Dendritic cell treated with granulocyte-macrophage colony-stimulating factor and Interleukin-4, amounts not matched to agents 40 ng/mL and 50 ng/mL, for 4 days (primary cell): ENCODE measurements around the gene CD151.

Experiments used
- H3K27ac Mint-ChIP-seq: one replicate; pipeline ENCODE4 v1.8.0; 2022; ENCODE audit warnings: mild to moderate bottlenecking, mixed read lengths
- H3K27me3 Mint-ChIP-seq: one replicate; pipeline ENCODE4 v1.8.0; 2022; ENCODE audit warnings: mild to moderate bottlenecking, mixed read lengths
- H3K36me3 Mint-ChIP-seq: one replicate; pipeline ENCODE4 v1.8.0; 2022; ENCODE audit warnings: low read depth, mixed read lengths
- H3K4me1 Mint-ChIP-seq: one replicate; pipeline ENCODE4 v1.8.0; 2022; ENCODE audit warnings: low read depth, mixed read lengths
- H3K4me3 Mint-ChIP-seq: one replicate; pipeline ENCODE4 v1.8.0; 2022; ENCODE audit warnings: mild to moderate bottlenecking, moderate library complexity, mixed read lengths
- H3K9me3 Mint-ChIP-seq: one replicate; pipeline ENCODE4 v1.8.0; 2022; ENCODE audit warnings: mixed read lengths
- intact Hi-C: fragments of 100-400 bp; cut with micrococcal nuclease; formaldehyde crosslinking; loops from one replicate; pipeline ENCODE4 v1.15.0; 2022

Gene CD151

DNA sequence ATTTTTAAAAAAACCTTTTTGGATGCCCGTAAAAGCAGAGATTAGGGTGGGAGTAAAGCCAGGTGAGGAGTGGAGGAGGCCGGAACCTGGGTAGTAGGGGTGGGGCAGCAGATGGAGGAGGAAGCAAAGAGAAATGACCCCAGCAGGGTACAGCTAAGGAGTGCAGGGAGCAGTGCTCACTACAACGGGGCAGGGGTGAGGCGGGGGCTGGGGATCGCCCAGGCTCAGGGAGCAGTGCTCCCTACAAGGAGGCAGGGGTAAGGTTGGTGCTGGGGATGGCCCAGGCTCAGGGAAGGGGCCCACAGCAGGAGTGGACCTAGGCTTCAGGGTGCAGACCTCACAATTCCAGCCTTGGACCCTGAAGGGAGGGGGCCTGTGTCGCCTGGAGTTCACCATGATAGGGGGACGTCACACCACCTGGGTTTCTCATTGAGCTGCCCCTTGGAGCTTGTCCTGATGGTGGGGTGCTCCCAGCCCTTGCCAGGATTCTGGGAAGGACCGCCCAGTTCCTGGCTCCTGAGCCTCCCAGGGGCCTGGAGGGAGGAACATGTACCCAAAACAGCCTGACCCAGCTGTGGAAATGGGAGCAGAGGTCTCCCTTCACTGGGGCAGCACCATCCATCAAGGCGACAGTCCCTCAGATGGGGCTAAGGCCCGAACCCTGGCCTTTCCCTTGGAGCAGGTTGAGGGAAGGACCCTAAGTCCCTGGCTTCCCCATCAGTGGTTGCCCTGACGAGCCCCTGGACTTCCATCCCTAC, 16.9 kb upstream of the CD151 start:
- Mint-ChIP-seq H3K4me1 (peaks cover 29% of the 10 kb centered on the region), H3K27me3 (peaks cover 6% of the 10 kb centered on the region), H3K27ac (no peak overlapping the region), H3K9me3 (no peaks in the 10 kb centered on the region), H3K4me3 (no peak overlapping the region), H3K36me3 (peaks cover 53% of the 10 kb centered on the region)
- intact Hi-C loops: no loop called here

DNA sequence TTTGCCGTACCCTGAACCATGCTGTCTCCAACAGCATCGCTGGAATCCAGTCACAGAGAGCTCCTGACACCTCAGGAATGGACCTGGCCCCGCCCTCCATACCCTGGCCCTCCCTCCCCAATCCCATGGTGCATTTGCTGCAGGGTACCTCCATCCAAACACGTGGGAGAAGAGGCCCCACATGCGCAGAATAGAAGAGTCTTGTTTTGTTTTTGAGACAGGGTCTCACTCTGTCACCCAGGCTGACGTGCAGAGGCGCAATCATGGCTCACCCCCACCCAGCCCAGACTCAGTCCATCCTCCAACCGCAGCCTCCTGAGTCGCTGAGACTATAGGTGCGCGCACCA, 16.3 kb upstream of the CD151 start:
- H3K27ac Mint-ChIP-seq: no peak overlapping the region
- intact Hi-C loops: no loop called here
- H3K9me3 Mint-ChIP-seq: no peaks in the 10 kb centered on the region
- H3K4me1 Mint-ChIP-seq: peaks cover 29% of the 10 kb centered on the region
- H3K27me3 Mint-ChIP-seq: peaks cover 6% of the 10 kb centered on the region
- no peak overlapping the region for H3K4me3 Mint-ChIP-seq
- peaks cover 50% of the 10 kb centered on the region for H3K36me3 Mint-ChIP-seq

DNA sequence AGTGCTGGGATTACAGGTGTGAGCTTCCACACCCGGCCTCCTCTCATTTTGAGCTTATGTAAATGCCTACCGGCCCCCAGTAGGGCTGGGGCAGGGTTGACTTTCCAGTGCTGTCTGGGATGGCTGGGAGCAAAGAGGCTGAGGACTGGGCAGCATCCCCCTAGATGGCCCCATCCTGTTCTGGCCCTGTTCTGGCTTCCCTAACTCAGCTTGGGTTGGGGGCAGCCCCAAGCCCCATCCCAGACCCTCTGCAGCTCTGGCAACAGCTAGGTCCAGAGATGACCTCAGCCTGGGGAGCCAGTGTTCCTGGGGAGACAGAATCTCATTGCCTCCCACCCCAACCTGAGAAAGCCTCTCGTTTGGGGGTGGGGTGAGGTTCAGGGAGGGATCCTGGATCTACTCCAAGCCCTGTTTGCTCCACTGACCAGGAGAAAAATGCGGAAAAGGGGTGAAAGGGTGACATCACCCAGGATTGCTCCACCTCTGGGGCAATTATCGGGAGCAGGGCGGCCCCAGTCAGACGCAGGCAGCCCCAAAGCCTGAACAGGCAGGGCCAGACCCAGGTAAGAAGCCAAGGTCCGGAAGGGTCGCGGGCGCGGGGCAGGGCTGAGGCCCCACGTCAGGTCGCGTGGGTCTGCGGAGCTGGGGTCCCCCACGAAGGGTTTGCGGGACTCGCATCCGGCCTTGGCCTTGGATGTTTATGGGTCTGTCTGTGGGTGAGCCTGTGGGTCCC, 14.2 kb upstream of the CD151 start, which contains the start of gene PNPLA2:
Gene PNPLA2, plus strand, starts transcription at position 519 of the 733 bp plus-strand sequence. CDS start 805 bp downstream, outside the sequence.
- peak within 1 kb of the TSS; percentile 87 for H3K27ac Mint-ChIP-seq
- peaks cover 47% of the 10 kb centered on the region for H3K36me3 Mint-ChIP-seq
- peak within 1 kb of the TSS; percentile 88 for H3K4me3 Mint-ChIP-seq
- no peaks in the 10 kb centered on the region for H3K9me3 Mint-ChIP-seq
- H3K27me3 Mint-ChIP-seq: peaks cover 6% of the 10 kb centered on the region
- H3K4me1 Mint-ChIP-seq: peaks cover 30% of the 10 kb centered on the region
- intact Hi-C loops: loop anchor here (1.0 kb wide), 1 partner anchor 9 kb away; the partner anchor contains the start of gene RPLP2

DNA sequence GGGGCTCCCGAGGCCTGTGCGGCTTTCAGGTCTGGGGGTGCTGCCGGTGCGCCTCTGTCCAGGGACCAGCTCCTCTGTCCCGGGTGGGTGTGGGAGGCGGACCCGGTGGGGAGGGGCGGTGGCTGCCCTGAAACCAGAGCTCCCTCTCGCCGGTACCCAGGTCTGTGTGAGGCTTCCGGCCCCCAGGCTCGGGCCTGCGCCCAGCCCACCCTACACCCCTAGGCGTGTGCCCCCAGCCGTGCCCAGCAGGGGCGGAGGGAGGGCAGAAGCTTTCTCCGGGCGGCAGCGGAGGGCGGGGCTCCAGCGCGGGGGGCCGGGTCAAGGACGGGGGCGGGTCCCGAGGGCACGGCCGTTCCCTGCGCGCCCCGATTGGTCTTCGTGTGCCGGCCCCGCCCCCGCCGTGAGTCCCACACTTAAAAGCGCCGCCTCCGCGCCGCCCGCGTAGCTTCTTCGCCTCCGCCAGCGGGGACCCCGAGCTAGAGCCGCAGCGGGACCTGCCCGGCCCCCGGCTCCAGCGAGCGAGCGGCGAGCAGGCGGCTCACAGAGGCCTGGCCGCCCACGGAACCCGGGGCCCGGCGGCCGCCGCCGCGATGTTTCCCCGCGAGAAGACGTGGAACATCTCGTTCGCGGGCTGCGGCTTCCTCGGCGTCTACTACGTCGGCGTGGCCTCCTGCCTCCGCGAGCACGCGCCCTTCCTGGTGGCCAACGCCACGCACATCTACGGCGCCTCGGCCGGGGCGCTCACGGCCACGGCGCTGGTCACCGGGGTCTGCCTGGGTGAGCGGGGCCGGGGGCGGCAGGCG, 13.4 kb upstream of the CD151 start:
- Mint-ChIP-seq H3K27me3 (peaks cover 6% of the 10 kb centered on the region), H3K36me3 (peaks cover 47% of the 10 kb centered on the region), H3K9me3 (no peaks in the 10 kb centered on the region), H3K4me3 (peak overlapping the region; percentile 88), H3K27ac (peak overlapping the region; percentile 87), H3K4me1 (peaks cover 30% of the 10 kb centered on the region)
- intact Hi-C loops: loop anchor here (1.0 kb wide), 1 partner anchor 10 kb away; the partner anchor contains the start of gene RPLP2

DNA sequence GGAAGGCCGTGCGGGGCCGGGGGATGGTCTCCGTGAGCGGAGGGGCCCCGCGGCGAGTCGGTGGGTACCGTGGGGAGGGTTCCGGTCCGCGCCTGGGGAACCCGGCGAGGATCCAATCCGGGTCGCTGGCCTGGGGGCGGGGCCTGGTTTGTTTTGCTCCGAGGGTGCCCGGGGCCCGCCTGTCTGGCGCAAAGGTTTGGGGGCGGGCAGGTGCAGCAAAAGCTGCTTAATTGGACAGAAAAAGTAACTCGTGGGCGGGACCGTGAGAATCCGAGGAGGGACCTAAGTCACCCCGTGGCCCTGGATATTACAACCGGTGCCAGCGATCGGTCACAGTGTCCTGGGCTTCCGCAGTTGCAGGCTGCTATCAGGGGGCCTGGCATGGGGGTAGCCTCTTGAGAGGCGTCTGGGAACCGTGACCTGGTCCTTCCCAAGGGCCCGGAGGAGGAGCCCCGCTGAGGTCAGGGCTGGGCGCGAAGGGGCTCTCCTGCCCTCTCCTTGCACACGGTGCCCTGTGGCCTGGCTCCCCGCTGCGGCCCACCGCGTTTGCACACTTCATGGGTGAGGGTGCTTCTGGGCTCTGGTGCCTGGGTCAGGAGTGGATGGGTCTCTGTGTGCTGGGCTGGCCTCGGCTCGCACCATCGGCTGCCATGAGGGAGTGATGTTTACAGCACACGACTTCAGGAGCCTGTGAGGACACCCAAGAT, 12.7 kb upstream of the CD151 start:
- intact Hi-C loops: loop anchor here (1.0 kb wide), 1 partner anchor 11 kb away; the partner anchor contains the start of gene RPLP2
- Mint-ChIP-seq H3K36me3 (peaks cover 50% of the 10 kb centered on the region), H3K27ac (peak overlapping the region; percentile 87), H3K4me1 (peaks cover 30% of the 10 kb centered on the region), H3K27me3 (peaks cover 7% of the 10 kb centered on the region), H3K9me3 (no peaks in the 10 kb centered on the region), H3K4me3 (peak overlapping the region; percentile 88)

DNA sequence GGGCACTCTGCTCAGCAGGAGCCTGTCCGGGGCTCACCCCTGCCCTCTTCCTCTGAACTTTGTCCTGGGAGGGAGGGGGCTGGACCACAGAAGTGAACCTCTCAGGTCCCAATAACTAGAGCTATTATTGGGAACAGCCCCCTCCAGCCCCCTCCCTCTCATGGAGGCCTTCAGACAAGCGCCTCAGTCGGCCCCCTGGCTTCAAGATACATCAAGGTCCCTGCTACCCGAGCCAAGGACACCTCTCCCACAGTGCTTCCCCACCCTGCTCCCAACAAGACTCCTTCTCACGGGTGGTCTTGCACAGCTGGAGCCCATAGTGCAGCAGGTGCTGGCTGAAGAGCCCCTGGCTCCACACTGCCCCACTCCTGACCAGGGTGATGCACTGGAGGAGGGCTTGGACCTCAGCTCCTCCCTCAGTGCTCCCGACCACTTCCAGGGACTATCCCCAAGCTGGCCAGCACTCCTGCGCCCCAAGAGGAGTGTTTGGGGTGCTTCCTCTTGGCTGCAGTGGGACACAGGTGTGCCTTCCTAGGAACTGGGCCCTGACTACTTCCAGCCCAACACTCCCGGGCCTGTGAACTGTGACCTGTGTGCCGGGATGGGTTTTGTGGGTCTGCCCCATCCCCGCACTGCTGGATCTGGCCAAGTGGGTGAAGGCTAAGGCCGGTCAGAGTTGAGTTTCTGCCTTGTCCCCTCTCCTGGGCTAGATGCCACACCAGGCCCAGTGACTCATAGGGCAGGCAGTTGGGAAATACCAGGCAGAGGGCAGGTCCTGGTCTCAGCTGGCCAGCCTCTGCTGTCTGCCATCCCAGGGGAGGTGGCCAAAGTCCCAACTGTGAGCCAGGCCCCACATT, 11.9 kb upstream of the CD151 start:
- intact Hi-C loops: no loop called here
- H3K4me1 Mint-ChIP-seq: peaks cover 30% of the 10 kb centered on the region
- H3K27ac Mint-ChIP-seq: peak overlapping the region; percentile 87
- peak overlapping the region; percentile 88 for H3K4me3 Mint-ChIP-seq
- H3K36me3 Mint-ChIP-seq: peaks cover 55% of the 10 kb centered on the region
- H3K27me3 Mint-ChIP-seq: peaks cover 14% of the 10 kb centered on the region
- H3K9me3 Mint-ChIP-seq: no peaks in the 10 kb centered on the region

DNA sequence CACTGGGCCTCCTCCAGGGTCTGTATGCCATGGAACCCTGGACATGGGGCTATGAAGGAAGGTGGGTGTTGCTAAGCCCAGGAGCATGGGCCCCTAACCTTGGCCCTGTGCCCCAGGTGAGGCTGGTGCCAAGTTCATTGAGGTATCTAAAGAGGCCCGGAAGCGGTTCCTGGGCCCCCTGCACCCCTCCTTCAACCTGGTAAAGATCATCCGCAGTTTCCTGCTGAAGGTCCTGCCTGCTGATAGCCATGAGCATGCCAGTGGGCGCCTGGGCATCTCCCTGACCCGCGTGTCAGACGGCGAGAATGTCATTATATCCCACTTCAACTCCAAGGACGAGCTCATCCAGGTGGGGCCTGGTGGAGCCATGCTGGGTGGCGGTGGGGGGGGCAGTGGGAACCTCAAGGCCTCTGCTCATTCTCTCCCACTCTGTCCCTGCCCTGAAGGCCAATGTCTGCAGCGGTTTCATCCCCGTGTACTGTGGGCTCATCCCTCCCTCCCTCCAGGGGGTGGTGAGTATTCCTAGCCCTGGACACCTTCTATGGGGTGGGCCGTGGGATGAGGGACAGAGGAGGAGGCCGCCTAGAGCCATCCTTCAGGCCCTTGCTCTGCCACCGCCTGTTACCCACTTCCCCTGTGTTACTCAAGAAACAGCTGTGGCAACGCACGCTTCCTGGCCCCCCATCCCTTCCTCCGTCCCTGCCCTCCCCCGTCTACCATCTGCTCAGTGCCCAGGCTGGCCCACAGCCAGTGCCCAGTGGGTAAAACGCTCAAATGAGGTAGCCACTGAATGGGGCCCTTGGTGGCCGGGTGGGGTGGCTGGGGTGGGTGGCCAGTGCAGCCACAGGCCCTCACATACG, 11.0 kb upstream of the CD151 start:
- Mint-ChIP-seq H3K4me3 (peak overlapping the region; percentile 88), H3K9me3 (no peaks in the 10 kb centered on the region), H3K36me3 (peaks cover 55% of the 10 kb centered on the region), H3K27ac (peak overlapping the region; percentile 87), H3K27me3 (peaks cover 17% of the 10 kb centered on the region), H3K4me1 (peaks cover 30% of the 10 kb centered on the region)
- intact Hi-C loops: no loop called here

DNA sequence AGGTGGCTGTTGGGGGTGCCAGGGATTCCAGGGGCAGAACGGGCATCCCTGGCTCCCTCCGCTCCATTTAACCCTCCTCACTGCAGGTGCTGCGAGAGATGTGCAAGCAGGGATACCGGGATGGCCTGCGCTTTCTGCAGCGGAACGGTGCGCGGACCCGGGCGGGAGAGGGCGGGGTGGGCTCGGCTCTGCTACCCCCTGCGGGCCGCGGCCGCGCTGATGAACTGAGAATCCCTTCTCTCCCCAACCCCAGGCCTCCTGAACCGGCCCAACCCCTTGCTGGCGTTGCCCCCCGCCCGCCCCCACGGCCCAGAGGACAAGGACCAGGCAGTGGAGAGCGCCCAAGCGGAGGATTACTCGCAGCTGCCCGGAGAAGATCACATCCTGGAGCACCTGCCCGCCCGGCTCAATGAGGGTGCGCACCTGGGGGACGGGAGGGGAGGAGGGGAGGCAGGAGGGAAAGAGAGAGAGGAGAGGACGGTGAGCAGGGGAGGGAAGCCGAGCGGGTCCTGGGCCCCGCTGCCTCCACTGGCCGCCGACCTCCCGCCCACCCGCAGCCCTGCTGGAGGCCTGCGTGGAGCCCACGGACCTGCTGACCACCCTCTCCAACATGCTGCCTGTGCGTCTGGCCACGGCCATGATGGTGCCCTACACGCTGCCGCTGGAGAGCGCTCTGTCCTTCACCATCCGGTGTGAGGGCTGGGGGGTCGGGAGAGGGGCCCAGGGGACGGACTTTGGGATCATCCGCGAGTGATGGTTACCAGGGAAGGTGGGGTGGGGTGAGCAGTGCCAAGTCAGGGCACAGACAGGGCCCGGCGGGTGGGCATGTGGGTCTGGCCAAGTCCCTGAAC, 9.1 kb upstream of the CD151 start:
- Mint-ChIP-seq H3K4me3 (no peak overlapping the region), H3K27ac (no peak overlapping the region), H3K27me3 (peaks cover 25% of the 10 kb centered on the region), H3K9me3 (no peaks in the 10 kb centered on the region), H3K36me3 (peaks cover 55% of the 10 kb centered on the region), H3K4me1 (peaks cover 41% of the 10 kb centered on the region)
- intact Hi-C loops: no loop called here

DNA sequence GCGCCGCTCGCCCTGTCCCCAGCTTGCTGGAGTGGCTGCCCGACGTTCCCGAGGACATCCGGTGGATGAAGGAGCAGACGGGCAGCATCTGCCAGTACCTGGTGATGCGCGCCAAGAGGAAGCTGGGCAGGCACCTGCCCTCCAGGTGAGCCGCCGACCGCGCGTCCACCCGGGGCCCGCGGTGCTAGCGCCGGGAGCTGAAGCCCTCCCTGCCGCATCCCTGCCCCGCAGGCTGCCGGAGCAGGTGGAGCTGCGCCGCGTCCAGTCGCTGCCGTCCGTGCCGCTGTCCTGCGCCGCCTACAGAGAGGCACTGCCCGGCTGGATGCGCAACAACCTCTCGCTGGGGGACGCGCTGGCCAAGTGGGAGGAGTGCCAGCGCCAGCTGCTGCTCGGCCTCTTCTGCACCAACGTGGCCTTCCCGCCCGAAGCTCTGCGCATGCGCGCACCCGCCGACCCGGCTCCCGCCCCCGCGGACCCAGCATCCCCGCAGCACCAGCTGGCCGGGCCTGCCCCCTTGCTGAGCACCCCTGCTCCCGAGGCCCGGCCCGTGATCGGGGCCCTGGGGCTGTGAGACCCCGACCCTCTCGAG, 8.4 kb upstream of the CD151 start:
- Mint-ChIP-seq H3K9me3 (no peaks in the 10 kb centered on the region), H3K4me1 (peaks cover 46% of the 10 kb centered on the region), H3K4me3 (no peak overlapping the region), H3K27ac (no peak overlapping the region), H3K36me3 (peaks cover 55% of the 10 kb centered on the region), H3K27me3 (peaks cover 32% of the 10 kb centered on the region)
- intact Hi-C loops: no loop called here

DNA sequence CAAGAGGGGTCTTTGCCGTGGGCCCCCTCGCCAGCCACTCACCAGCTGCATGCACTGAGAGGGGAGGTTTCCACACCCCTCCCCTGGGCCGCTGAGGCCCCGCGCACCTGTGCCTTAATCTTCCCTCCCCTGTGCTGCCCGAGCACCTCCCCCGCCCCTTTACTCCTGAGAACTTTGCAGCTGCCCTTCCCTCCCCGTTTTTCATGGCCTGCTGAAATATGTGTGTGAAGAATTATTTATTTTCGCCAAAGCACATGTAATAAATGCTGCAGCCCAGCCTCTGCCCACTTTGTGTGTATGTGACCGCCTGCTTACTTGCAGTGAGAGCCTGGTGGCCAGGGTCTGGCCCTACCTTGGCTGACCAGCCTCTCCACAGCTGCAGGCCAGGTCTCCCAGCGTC, 7.8 kb upstream of the CD151 start:
- H3K27me3 Mint-ChIP-seq: peaks cover 38% of the 10 kb centered on the region
- peaks cover 52% of the 10 kb centered on the region for H3K4me1 Mint-ChIP-seq
- intact Hi-C loops: no loop called here
- no peaks in the 10 kb centered on the region for H3K9me3 Mint-ChIP-seq
- H3K27ac Mint-ChIP-seq: no peak overlapping the region
- no peak overlapping the region for H3K4me3 Mint-ChIP-seq
- peaks cover 52% of the 10 kb centered on the region for H3K36me3 Mint-ChIP-seq
